Stimulated activated CD8-positive, alpha-beta memory T cell treated with anti-CD3 and anti-CD28 coated beads, Interleukin-7, amount 100 ng/mL, for 4 hours (primary cell): ENCODE data around the gene FUNDC1.

Experiments used
- DNase-seq, 2 donors: peaks; one replicate each; pipeline ENCODE4 v3.0.0-alpha.2; 2020; ENCODE audit warnings: low read depth in 2 of 2

The FUNDC1 gene

DNA sequence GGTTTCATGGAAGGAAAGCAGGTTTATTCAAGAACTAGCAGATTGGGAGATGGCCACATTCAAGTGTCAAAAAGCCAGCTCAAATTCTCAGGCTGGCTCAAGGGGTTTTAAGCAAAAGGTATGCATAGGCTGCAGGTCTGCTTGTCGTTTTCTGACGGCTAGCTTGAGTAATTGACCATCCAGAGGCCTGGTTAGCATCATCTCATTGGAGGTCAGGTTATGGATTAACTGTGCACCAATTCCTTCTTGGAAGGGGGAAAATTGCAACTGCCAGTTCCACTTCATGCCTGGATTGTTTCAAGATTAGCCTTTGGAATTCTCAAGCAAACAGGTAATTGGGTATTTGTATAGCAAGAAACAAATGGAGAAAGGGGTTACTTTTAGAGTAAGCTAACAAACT lies 62.1 kb downstream of the FUNDC1 start:
- DNase-seq = no peak

DNA sequence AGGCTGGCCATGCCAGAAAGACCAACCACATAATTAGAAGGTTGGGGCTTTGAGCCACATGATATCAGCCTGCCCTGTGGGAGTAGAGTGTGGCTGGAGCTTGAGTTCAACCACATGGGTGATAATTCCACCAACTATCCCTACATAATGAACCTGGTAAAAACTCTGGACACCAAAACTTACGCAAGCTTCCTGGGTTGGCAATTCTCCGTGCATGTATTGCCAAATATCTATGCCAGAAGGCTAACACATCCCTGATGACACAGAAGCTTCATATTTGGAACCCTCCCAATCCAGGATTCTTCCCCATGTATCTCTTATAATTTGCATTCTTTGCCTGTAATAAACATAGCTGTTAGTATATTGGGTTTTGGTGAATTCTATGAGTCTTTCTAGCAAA lies 68.2 kb downstream of the FUNDC1 start:
- DNase-seq = no peak
